GM19463 (cell line): ENCODE measurements around the gene RHOG.

Experiments
- ATAC-seq: cut with Tn5 transposase; IDR thresholded peaks from one replicate; pipeline ENCODE4 v1.9.1; 2021; ENCODE audit warnings: mild to moderate bottlenecking, moderate library complexity; ENCODE audit not compliant: unreplicated experiment

RHOG gene

DNA sequence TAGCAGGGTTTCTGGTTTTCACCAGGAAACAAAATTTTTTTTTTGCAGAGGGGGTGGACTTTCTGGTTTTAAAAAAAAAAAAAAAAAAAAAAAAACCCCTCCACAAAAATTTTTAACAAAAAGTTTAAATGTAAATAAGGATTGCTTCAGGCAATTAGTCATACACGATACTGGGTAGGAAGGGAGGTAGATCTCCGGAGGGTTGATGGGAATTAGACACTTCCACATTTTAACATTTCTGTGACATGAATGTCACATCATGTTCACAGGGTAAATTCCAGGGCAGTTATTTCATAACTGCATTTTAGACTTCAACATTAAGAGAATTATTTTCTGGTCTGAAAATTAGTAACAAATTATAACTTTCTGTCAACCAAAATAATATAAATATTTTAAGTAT lies 59.3 kb downstream of the RHOG start:
- no peak for ATAC-seq
